Measurements from ENCODE around the gene ALOX12B. TPM values are rescaled to one million over a fixed set of nuclear protein-coding genes. Genes with fewer than 3 reads are reported as not detected.
"Not testable (repeated sequence)": the region's sequence is repeated elsewhere in the genome, so short reads cannot be mapped to it uniquely, and the experiment has no call there.

The ALOX12B gene
- total RNA-seq, 1 donor from 2014 or later: 0.41 TPM

DNA sequence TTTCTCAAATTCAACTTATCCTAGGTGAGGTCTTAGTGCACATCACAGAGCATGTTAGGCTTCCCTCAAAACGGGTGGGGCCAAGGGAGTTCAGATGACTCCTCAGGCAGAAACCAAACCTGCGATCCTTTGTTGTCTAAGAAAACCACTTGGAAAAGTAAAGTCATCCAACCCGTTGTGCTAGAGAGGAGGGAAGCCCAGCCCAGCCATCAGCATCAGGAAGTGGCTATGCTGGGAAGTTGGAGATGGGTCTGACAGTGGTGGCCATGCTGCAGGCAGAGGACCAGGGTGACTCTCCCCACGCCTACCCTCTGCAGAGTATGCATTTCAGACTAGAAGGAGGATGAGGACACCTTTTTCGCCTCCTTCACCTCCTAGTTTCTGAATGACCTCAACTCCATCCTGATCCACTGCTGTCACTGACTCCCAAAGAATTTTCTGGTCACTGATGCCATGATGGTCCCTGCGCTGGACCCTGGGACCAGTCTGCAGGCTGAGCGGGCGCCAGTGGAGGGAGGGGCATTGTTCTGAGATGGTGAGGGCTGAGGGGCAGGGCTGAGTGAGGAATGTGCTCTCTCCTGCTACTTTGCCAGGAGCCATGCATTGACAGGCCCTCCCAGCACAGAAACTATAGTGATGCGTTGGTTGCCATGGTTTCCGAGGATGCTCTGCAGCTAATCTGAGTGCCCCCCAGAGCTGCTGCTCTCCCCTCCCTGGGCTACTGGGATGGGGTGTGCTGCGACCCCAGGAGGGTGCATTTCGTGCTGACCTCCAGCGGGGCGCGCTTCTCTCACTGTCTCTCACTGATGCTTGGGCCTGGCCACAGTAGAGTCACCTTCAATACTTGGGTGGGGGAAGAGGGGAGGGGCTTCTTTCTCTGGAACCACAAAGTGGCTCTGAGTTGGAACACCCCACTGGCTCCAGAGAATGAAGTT lies 20.4 kb downstream of the ALOX12B start:
- DNase-seq (ENCODE audit: low spot score, unreplicated experiment): no peak
- Mint-ChIP-seq H3K9me3 (ENCODE audit: low read depth) (no peaks in the 10 kb centered on the region), H3K27ac (no peak overlapping the region), H3K4me1 (ENCODE audit: low read depth) (peaks cover 13% of the 10 kb centered on the region), H3K27me3 (peaks cover 93% of the 10 kb centered on the region), H3K36me3 (ENCODE audit: insufficient read depth) (no peaks in the 10 kb centered on the region), H3K4me3 (ENCODE audit: low read depth) (no peak overlapping the region)
- TF ChIP-seq CTCF (IDR thresholded peaks at IDR 0.05; ENCODE audit: unreplicated experiment): no peak

DNA sequence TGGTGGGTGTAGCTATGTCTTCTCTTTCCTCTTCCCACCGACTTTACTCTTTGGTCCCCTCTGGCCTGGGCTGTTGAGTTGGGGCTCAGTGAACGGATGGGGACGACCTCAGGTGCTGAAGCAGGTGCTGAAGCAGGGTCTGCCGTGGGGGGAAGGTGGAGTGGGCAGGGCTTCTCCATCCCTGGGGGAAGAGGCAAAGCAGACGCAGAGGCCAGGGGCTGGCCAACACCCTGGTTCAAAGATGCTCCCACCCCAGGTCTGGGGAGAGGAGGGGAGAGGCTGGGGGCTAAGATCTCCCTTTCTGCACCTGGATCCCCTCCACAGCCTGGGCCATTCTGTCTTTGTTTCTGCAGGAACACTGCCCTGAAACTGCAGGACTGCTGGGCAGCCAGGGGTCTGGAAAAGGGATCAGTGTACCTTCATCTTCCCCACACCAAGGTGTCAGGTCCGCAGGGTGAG lies 22.9 kb downstream of the ALOX12B start:
- H3K4me1 Mint-ChIP-seq (ENCODE audit: low read depth): peaks cover 13% of the 10 kb centered on the region
- no peak overlapping the region for H3K27ac Mint-ChIP-seq

DNA sequence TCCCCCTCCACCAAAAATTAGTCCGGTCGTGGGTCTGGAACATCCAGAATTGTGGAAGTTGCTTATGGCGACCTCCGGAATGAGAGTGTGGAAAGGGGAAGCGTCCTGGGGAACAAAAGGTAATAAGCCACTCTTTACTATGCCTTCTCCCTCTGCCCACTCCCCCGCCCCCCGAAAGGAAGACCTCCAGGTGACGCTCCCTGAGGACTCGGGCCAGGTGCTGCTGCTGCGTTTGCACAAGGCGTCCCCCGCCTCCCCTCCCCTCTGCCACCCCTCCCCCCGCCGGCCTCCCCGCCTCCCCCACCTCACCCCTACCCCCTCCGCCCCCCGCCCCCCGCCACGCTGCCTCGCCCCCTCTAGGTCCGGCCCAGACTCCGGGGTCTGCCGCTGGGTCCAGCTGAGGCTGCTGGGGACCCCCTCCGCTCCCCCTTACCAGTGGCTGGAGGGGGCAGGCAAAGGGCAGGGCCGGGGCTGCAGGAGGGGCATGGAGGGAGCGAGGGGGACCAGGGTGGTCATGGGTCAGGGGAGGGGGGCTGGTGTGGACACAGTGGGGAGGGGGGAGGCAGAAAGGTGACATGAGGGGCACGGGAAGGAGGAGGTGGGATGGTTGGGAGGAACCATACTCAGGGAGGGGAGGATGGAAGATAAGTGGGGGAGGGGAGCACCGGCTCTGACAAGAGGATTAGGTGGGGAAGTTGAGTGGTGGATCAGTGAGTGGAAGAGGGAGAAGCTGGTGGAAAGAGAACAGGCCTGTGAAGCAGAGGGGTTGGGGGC lies 23.6 kb downstream of the ALOX12B start:
- H3K4me3 Mint-ChIP-seq (ENCODE audit: low read depth): no peak overlapping the region
- TF ChIP-seq CTCF (IDR thresholded peaks at IDR 0.05; ENCODE audit: unreplicated experiment): no peak
- DNase-seq (ENCODE audit: low spot score, unreplicated experiment): no peak

More for the DNA sequence above, 22.9 kb downstream of the ALOX12B start:
- TF ChIP-seq CTCF (IDR thresholded peaks at IDR 0.05; ENCODE audit: unreplicated experiment): no peak
- Mint-ChIP-seq H3K4me3 (ENCODE audit: low read depth) (no peak overlapping the region), H3K27me3 (peaks cover 96% of the 10 kb centered on the region), H3K36me3 (ENCODE audit: insufficient read depth) (no peaks in the 10 kb centered on the region), H3K9me3 (ENCODE audit: low read depth) (no peaks in the 10 kb centered on the region)
- no peak for DNase-seq (ENCODE audit: low spot score, unreplicated experiment)

GRCh38 chr17:8062807-8063483 lies 24.6 kb downstream of the ALOX12B start:
- H3K27me3 Mint-ChIP-seq: peaks cover 93% of the 10 kb centered on the region
- H3K27ac Mint-ChIP-seq: no peak overlapping the region
- TF ChIP-seq CTCF (IDR thresholded peaks at IDR 0.05; ENCODE audit: unreplicated experiment): no peak
- H3K4me1 Mint-ChIP-seq (ENCODE audit: low read depth): peaks cover 5% of the 10 kb centered on the region
- H3K4me3 Mint-ChIP-seq (ENCODE audit: low read depth): no peak overlapping the region
- H3K9me3 Mint-ChIP-seq (ENCODE audit: low read depth): no peaks in the 10 kb centered on the region
- H3K36me3 Mint-ChIP-seq (ENCODE audit: insufficient read depth): no peaks in the 10 kb centered on the region
- no peak for DNase-seq (ENCODE audit: low spot score, unreplicated experiment)

More for the DNA sequence above, 23.6 kb downstream of the ALOX12B start:
- Mint-ChIP-seq H3K27ac (no peak overlapping the region), H3K4me1 (ENCODE audit: low read depth) (peaks cover 11% of the 10 kb centered on the region), H3K9me3 (ENCODE audit: low read depth) (no peaks in the 10 kb centered on the region), H3K36me3 (ENCODE audit: insufficient read depth) (no peaks in the 10 kb centered on the region), H3K27me3 (peaks cover 96% of the 10 kb centered on the region)

DNA sequence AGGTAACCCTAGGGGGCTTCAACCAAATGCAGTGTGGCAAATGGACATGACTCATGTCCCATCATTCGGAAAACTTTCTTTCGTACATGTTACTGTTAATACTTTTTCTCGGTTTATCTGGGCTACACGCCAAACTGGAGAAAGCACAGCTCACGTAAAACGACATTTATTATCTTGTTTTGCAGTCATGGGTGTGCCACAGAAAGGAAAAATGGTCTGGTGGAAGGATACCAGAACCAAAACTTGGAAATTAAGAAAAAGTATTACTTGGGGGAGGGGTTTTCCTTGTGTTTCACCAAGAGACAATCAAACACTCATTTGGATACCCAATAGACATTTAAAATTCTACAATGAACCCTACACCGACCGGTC lies 25.1 kb downstream of the ALOX12B start:
- Mint-ChIP-seq H3K4me3 (ENCODE audit: low read depth) (no peak overlapping the region), H3K27me3 (peaks cover 92% of the 10 kb centered on the region), H3K27ac (no peak overlapping the region), H3K4me1 (ENCODE audit: low read depth) (peaks cover 5% of the 10 kb centered on the region), H3K9me3 (ENCODE audit: low read depth) (no peaks in the 10 kb centered on the region), H3K36me3 (ENCODE audit: insufficient read depth) (no peaks in the 10 kb centered on the region)
- no peak for DNase-seq (ENCODE audit: low spot score, unreplicated experiment)
- no peak for TF ChIP-seq CTCF (IDR thresholded peaks at IDR 0.05; ENCODE audit: unreplicated experiment)

GRCh38 chr17:8061851-8062250 lies 25.7 kb downstream of the ALOX12B start:
- H3K4me3 Mint-ChIP-seq (ENCODE audit: low read depth); DNase-seq (ENCODE audit: low spot score, unreplicated experiment); H3K27ac Mint-ChIP-seq; H3K36me3 Mint-ChIP-seq (ENCODE audit: insufficient read depth); H3K9me3 Mint-ChIP-seq (ENCODE audit: low read depth); H3K4me1 Mint-ChIP-seq (ENCODE audit: low read depth): not testable (repeated sequence)
- peaks cover 89% of the 10 kb centered on the region for H3K27me3 Mint-ChIP-seq
